GM12878 (cell line): Measurements from ENCODE around the gene DYSF. TPM values are rescaled to one million over a fixed set of nuclear protein-coding genes. Genes with fewer than 3 reads are reported as not detected.

Experiments
- ATAC-seq: fragments of 200-7000 bp; cut with Tn5 transposase; 3 replicates; pipeline ENCODE4 v1.9.1; 2020; ENCODE audit warnings: mild to moderate bottlenecking, moderate library complexity
- BruUV-seq: library from RNA; stranded (reverse); fragments of 400-500 nt; replicated peaks from 2 replicates; lab custom pipeline; 2021; lab: Mats Ljungman, UMichigan
- CTCF ChIA-PET: fragments of 300-600 bp; sonication (Branson Sonifier 250); formaldehyde crosslinking; extraction: SDS; loops from one replicate; lab custom pipeline; 2021; ENCODE audit warnings: inconsistent platforms; lab: Yijun Ruan, JAX
- POLR2A ChIA-PET: fragments of 350-600 bp; formaldehyde crosslinking; extraction: SDS; loops from one replicate; lab custom pipeline; 2021; ENCODE audit warnings: inconsistent platforms; lab: Charles Lee
- RAD21 ChIA-PET: fragments of 300-600 bp; sonication (Branson Sonifier 250); formaldehyde crosslinking; loops from one replicate; lab custom pipeline; 2023; ENCODE audit warnings: antibody characterized with exemption; ENCODE audit not compliant: unreplicated experiment; lab: Charles Lee
- SMC1A ChIA-PET: fragments of 300-600 bp; sonication (Branson Sonifier 250); formaldehyde crosslinking; loops from one replicate; lab custom pipeline; 2023; ENCODE audit not compliant: unreplicated experiment, uncharacterized antibody; lab: Charles Lee
- DNase-seq: peaks from one replicate; pipeline ENCODE4 v3.0.0-alpha.2; 2011; ENCODE audit warnings: low read depth, low spot score
- FAIRE-seq: peaks from 3 replicates; lab custom pipeline; 2011; peaks lifted over from hg19 to GRCh38; lab: Jason Lieb, UNC
- H2AFZ ChIP-seq: 2 replicates; pipeline ENCODE4 v1.6.0; 2011; ENCODE audit warnings: low read depth, low read length, control low read depth; ENCODE audit not compliant: control insufficient read depth
- H3K27ac ChIP-seq: 2 replicates; pipeline ENCODE4 v1.5.1; 2011; ENCODE audit warnings: control low read depth; ENCODE audit not compliant: control insufficient read depth, insufficient read depth
- H3K27me3 ChIP-seq, 2 experiments: replicated peaks in 1 of 2; 2 replicates each; pipeline versions ENCODE4 v1.6.0 to v1.6.1; 2011; ENCODE audit warnings: low read length in 1 of 2; ENCODE audit not compliant: control insufficient read depth in 2 of 2, insufficient read depth in 2 of 2
- H3K36me3 ChIP-seq, 2 experiments: 2 replicates each; pipeline ENCODE4 v1.5.1; 2011; ENCODE audit warnings: low read length in 1 of 2; ENCODE audit not compliant: control insufficient read depth in 2 of 2, insufficient read depth in 2 of 2
- H3K4me1 ChIP-seq: 2 replicates; pipeline ENCODE4 v1.6.1; 2011; ENCODE audit warnings: mild to moderate bottlenecking, low read length, moderate library complexity, mixed read lengths; ENCODE audit not compliant: control insufficient read depth, insufficient read depth
- H3K4me2 ChIP-seq: 2 replicates; pipeline ENCODE4 v1.6.0; 2011; ENCODE audit warnings: control low read depth; ENCODE audit not compliant: control insufficient read depth, insufficient read depth
- H3K4me3 ChIP-seq: fragments of 200-600 bp; sonication (generic); 2 replicates; pipeline ENCODE4 v1.5.1; 2016
- H3K79me2 ChIP-seq: 2 replicates; pipeline ENCODE4 v1.6.0; 2011; ENCODE audit warnings: low read length; ENCODE audit not compliant: control insufficient read depth, insufficient read depth
- H3K9ac ChIP-seq: 2 replicates; pipeline ENCODE4 v1.8.0; 2011; ENCODE audit warnings: low read length, control low read depth, mixed read lengths; ENCODE audit not compliant: control insufficient read depth, insufficient read depth
- H3K9me3 ChIP-seq: replicated peaks from 3 replicates; pipeline ENCODE4 v1.5.1; 2011; ENCODE audit warnings: mild to moderate bottlenecking, low read length; ENCODE audit not compliant: control insufficient read depth, insufficient read depth
- H4K20me1 ChIP-seq: 2 replicates; pipeline ENCODE4 v1.6.0; 2011; ENCODE audit not compliant: control insufficient read depth, insufficient read depth
- BRCA1 ChIP-seq: IDR thresholded peaks from 2 replicates; pipeline ENCODE4 v1.6.1; 2011; ENCODE audit warnings: low read depth, low read length, improper control_type of control experiment
- E2F4 ChIP-seq: IDR thresholded peaks from 2 replicates; pipeline ENCODE4 v1.6.1; 2012; ENCODE audit warnings: low read depth, low read length, improper control_type of control experiment
- EED ChIP-seq: sonication (generic); IDR thresholded peaks from 2 replicates; pipeline ENCODE4 v1.6.1; 2016; ENCODE audit warnings: antibody characterized with exemption, low read depth
- EZH2 ChIP-seq: IDR thresholded peaks from 2 replicates; pipeline ENCODE4 v1.6.1; 2012; ENCODE audit warnings: low read depth, mild to moderate bottlenecking, control low read depth, inconsistent platforms, low read length, borderline replicate concordance; ENCODE audit not compliant: control insufficient read depth
- IKZF1 ChIP-seq: fragments of 450-650 bp; conservative IDR thresholded peaks from 2 replicates; pipeline ENCODE4 v1.6.1; 2017; ENCODE audit warnings: antibody characterized with exemption, mild to moderate bottlenecking
- KAT2A ChIP-seq: conservative IDR thresholded peaks from 2 replicates; pipeline ENCODE4 v1.6.1; 2011; ENCODE audit warnings: low read depth, low read length; ENCODE audit not compliant: control insufficient read depth
- NR2F1 ChIP-seq: fragments of 450-650 bp; conservative IDR thresholded peaks from 2 replicates; pipeline ENCODE4 v1.6.1; 2017; ENCODE audit warnings: mild to moderate bottlenecking
- PAX5 ChIP-seq: IDR thresholded peaks from 2 replicates; pipeline ENCODE4 v1.6.1; 2011; ENCODE audit warnings: low read depth, low read length, borderline replicate concordance
- RCOR1 ChIP-seq: conservative IDR thresholded peaks from 2 replicates; pipeline ENCODE4 v1.6.1; 2012; ENCODE audit warnings: low read depth, low read length, improper control_type of control experiment
- RELB ChIP-seq: fragments of 450-650 bp; IDR thresholded peaks from 2 replicates; pipeline ENCODE4 v1.6.1; 2017; ENCODE audit warnings: low read depth, mild to moderate bottlenecking, moderate library complexity
- SP1 ChIP-seq: IDR thresholded peaks from one replicate; pipeline ENCODE4 v1.6.1; 2011; ENCODE audit warnings: low read depth, low read length
- STAT3 ChIP-seq: IDR thresholded peaks from 2 replicates; pipeline ENCODE4 v1.6.1; 2011; ENCODE audit warnings: low read depth, low read length, improper control_type of control experiment
- SUPT20H ChIP-seq: IDR thresholded peaks from 2 replicates; pipeline ENCODE4 v1.6.1; 2011; ENCODE audit warnings: low read depth, mild to moderate bottlenecking, low read length, moderate library complexity, borderline replicate concordance; ENCODE audit not compliant: control insufficient read depth
- ZNF384 ChIP-seq: IDR thresholded peaks from 2 replicates; pipeline ENCODE4 v1.6.1; 2012; ENCODE audit warnings: low read depth, mild to moderate bottlenecking, low read length, improper control_type of control experiment, borderline replicate concordance
- WGBS: methylation state at CpG from one replicate; pipeline ENCODE4 v1.1.6; 2016; ENCODE audit warnings: low lambda C conversion rate; ENCODE audit not compliant: insufficient replicate concordance, insufficient coverage; ENCODE audit errors: missing lambda C conversion rate; 5-methylcytosine and 5-hydroxymethylcytosine counted together
- in situ Hi-C: fragments of 300-500 bp; cut with MboI; formaldehyde crosslinking; loops from 9 replicates; pipeline ENCODE4 v1.14.3; 2018; ENCODE audit warnings: mixed read lengths
- intact Hi-C: fragments of 100-400 bp; cut with micrococcal nuclease; formaldehyde crosslinking; loops from one replicate; pipeline ENCODE4 v1.14.2; 2022; ENCODE audit not compliant: unreplicated experiment
- polyA plus RNA-seq, 11 experiments: library from polyadenylated mRNA; depleted of rRNA in 4 of 11; unstranded in 6 of 11; stranded (reverse) in 5 of 11; fragments of >200 nt; fragmentation: Nextera tagmentation in 4 of 11; fragmentation: Illumina TruSeq in 1 of 11; extraction: Ambion mirVana in 4 of 11; extraction: Trizol in 1 of 11; gene quantifications; 1 replicate in 1 of 11; 2 replicates in 10 of 11; pipeline versions ENCODE4 v1.2.1 to v1.2.3, GENCODE V29; 2011 to 2016; ENCODE audit warnings: inconsistent platforms in 2 of 11, missing spikeins in 2 of 11, low read depth in 1 of 11
- total RNA-seq, 4 experiments: library from RNA; depleted of rRNA in 3 of 4; stranded (reverse); fragments of >200 nt in 3 of 4; fragmentation: Illumina TruSeq in 1 of 4; extraction: Trizol in 1 of 4; gene quantifications; 2 replicates each; pipeline versions ENCODE4 v1.2.1 to v1.2.3, GENCODE V29; 2013 to 2021
- TF ChIP-seq, protein P1 (sequence below): IDR thresholded peaks from 2 replicates; pipeline ENCODE4 v1.6.1; 2011; ENCODE audit warnings: low read depth, low read length, improper control_type of control experiment, borderline replicate concordance
- TF ChIP-seq, protein P2 (sequence below): fragments of 450-650 bp; formaldehyde crosslinking; IDR thresholded peaks from 2 replicates; pipeline ENCODE4 v1.5.0; 2022; ENCODE audit warnings: mild to moderate bottlenecking, missing genetic modification characterization

Gene DYSF
- total and polyA plus RNA-seq, 10 of the 15 experiments (the other 5 are each of a cell fraction or from before 2014, with no cell fraction given), result under 0.01 to 0.15 (median 0.03) TPM; not detected in 7

DNA sequence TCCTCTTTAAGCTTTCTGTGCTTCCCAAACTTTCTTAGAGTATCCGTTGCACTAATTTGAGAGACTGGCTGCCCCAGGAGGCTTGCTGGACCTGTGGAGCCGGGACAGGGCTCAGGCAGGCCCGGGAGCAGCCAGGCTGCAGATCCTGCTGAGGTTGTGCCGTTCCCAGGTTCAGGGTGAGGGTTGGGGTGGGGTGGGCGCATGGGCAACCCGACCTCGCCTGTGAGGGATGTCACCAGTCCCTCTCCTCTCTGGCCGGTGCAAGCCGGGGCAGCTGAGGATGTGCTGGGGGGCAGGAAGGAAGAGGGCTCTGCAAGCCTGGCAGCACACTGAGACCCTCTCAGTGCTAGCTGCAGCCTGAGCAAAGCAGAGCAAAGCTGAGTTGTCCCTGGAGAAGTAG lies 57.6 kb downstream of the DYSF start:
- FAIRE-seq (no peak), DNase-seq (no peak), ATAC-seq (no peak)
- H3K4me2 ChIP-seq, result no peak overlapping the region
- no peak overlapping the region for H3K4me3 ChIP-seq
- intact Hi-C loops, result loop anchor here (1.0 to 5.0 kb wide), 4 partner anchors 212 to 489 kb away; no protein-coding TSS in a partner anchor
- in situ Hi-C loops, result loop anchor here (25.0 kb wide), 1 partner anchor 349 kb away; no protein-coding TSS in a partner anchor
- SMC1A ChIA-PET, result interaction anchor here (1.2 to 3.4 kb wide), 4 partner anchors 207 to 440 kb away, joined by 3 to 74 read pairs (median 6); no protein-coding TSS in a partner anchor
- no peak overlapping the region for H2AFZ ChIP-seq
- H3K4me1 ChIP-seq, result no peaks in the 10 kb centered on the region
- CTCF ChIA-PET, result interaction anchor here (0.6 to 8.6 kb wide), 18 partner anchors 15 to 749 kb away, joined by 3 to 242 read pairs (median 5); no protein-coding TSS in a partner anchor
- H3K9ac ChIP-seq, result no peak overlapping the region
- no peaks in the 10 kb centered on the region for H3K79me2 ChIP-seq
- peaks cover 0 to 6% of the 10 kb centered on the region in 2 experiments; a peak in 2 of 4 replicates for H3K27me3 ChIP-seq
- no TSS peak for BruUV-seq
- 11% methylated on average over 9 of the region's 9 CpGs for WGBS
- POLR2A ChIA-PET, result interaction anchor here (1.5 kb wide), 1 partner anchor 211 kb away, joined by 9 read pairs; no protein-coding TSS in a partner anchor
- RAD21 ChIA-PET, result interaction anchor here (1.0 to 9.9 kb wide), 5 partner anchors 16 to 461 kb away, joined by 3 to 158 read pairs (median 4); no protein-coding TSS in a partner anchor
- no peaks in the 10 kb centered on the region for H4K20me1 ChIP-seq
- H3K9me3 ChIP-seq, result no peaks in the 10 kb centered on the region
- no peak overlapping the region for H3K27ac ChIP-seq
- H3K36me3 ChIP-seq, result no peaks in the 10 kb centered on the region
- TF ChIP-seq SUPT20H (no peak), ZNF384 (no peak), E2F4 (no peak), NR2F1 (no peak), RELB (no peak), PAX5 (no peak), KAT2A (no peak), STAT3 (no peak), EED (no peak), EZH2 (no peak), BRCA1 (no peak), IKZF1 (no peak), RCOR1 (no peak), SP1 (no peak)
- TF ChIP-seq, protein P1, sequence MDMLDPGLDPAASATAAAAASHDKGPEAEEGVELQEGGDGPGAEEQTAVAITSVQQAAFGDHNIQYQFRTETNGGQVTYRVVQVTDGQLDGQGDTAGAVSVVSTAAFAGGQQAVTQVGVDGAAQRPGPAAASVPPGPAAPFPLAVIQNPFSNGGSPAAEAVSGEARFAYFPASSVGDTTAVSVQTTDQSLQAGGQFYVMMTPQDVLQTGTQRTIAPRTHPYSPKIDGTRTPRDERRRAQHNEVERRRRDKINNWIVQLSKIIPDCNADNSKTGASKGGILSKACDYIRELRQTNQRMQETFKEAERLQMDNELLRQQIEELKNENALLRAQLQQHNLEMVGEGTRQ, result no peak
- TF ChIP-seq, protein P2, sequence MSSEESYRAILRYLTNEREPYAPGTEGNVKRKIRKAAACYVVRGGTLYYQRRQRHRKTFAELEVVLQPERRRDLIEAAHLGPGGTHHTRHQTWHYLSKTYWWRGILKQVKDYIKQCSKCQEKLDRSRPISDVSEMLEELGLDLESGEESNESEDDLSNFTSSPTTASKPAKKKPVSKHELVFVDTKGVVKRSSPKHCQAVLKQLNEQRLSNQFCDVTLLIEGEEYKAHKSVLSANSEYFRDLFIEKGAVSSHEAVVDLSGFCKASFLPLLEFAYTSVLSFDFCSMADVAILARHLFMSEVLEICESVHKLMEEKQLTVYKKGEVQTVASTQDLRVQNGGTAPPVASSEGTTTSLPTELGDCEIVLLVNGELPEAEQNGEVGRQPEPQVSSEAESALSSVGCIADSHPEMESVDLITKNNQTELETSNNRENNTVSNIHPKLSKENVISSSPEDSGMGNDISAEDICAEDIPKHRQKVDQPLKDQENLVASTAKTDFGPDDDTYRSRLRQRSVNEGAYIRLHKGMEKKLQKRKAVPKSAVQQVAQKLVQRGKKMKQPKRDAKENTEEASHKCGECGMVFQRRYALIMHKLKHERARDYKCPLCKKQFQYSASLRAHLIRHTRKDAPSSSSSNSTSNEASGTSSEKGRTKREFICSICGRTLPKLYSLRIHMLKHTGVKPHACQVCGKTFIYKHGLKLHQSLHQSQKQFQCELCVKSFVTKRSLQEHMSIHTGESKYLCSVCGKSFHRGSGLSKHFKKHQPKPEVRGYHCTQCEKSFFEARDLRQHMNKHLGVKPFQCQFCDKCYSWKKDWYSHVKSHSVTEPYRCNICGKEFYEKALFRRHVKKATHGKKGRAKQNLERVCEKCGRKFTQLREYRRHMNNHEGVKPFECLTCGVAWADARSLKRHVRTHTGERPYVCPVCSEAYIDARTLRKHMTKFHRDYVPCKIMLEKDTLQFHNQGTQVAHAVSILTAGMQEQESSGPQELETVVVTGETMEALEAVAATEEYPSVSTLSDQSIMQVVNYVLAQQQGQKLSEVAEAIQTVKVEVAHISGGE, result no peak
